Vagina (tissue), 2 donors: ENCODE results near the gene GCDH.

ENCODE experiments used
- POLR2A ChIP-seq, 2 donors: fragments of 450-650 bp; IDR thresholded peaks; one replicate each; pipeline ENCODE4 v1.6.1; 2017; ENCODE audit warnings: antibody characterized with exemption in 2 of 2, mild to moderate bottlenecking in 2 of 2, moderate library complexity in 2 of 2
- TF ChIP-seq, protein P1 (sequence below), 3 experiments: fragments of 450-650 bp in 2 of 3; fragments of 200-600 bp in 1 of 3; sonication (generic) in 1 of 3; IDR thresholded peaks; one replicate each; pipeline ENCODE4 v1.5.1; 2017 to 2019; ENCODE audit warnings: antibody characterized with exemption in 3 of 3, mild to moderate bottlenecking in 2 of 3, moderate library complexity in 2 of 3

DNA sequence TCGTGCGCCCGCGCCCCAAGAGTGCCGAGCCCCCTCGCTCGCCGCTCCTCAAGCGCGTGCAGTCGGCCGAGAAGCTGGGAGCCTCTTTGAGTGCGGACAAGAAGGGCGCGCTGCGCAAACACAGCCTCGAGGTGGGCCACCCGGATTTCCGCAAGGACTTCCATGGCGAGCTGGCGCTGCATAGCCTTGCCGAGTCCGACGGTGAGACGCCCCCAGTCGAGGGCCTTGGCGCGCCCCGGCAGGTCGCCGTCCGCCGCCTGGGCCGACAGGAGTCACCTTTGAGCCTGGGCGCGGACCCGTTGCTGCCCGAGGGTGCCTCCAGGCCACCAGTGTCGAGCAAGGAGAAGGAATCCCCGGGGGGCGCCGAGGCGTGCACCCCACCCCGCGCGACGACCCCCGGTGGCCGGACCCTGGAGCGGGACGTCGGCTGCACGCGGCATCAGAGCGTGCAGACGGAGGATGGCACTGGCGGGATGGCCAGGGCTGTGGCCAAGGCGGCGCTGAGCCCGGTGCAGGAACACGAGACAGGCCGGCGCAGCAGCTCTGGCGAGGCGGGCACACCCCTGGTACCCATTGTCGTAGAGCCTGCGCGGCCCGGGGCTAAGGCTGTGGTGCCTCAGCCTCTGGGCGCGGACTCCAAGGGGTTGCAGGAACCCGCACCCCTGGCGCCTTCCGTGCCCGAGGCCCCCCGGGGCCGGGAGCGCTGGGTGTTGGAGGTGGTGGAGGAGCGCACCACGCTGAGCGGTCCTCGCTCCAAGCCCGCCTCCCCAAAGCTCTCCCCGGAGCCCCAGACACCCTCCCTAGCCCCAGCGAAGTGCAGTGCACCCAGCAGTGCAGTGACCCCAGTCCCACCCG is 16.8 kb upstream of the GCDH start:
- TF ChIP-seq, protein P1, sequence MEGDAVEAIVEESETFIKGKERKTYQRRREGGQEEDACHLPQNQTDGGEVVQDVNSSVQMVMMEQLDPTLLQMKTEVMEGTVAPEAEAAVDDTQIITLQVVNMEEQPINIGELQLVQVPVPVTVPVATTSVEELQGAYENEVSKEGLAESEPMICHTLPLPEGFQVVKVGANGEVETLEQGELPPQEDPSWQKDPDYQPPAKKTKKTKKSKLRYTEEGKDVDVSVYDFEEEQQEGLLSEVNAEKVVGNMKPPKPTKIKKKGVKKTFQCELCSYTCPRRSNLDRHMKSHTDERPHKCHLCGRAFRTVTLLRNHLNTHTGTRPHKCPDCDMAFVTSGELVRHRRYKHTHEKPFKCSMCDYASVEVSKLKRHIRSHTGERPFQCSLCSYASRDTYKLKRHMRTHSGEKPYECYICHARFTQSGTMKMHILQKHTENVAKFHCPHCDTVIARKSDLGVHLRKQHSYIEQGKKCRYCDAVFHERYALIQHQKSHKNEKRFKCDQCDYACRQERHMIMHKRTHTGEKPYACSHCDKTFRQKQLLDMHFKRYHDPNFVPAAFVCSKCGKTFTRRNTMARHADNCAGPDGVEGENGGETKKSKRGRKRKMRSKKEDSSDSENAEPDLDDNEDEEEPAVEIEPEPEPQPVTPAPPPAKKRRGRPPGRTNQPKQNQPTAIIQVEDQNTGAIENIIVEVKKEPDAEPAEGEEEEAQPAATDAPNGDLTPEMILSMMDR (IDR thresholded peaks at IDR 0.05), result no peak
- no peak for TF ChIP-seq POLR2A (IDR thresholded peaks at IDR 0.05)
